HG03097 (cell line): Measurements from ENCODE around the gene SETD5.

ENCODE experiments used
- ATAC-seq: cut with Tn5 transposase; IDR thresholded peaks from one replicate; pipeline ENCODE4 v1.9.1; 2021; ENCODE audit not compliant: unreplicated experiment, low FRiP score

Gene SETD5

GRCh38 chr3:9397332-9397905 lies at the start of gene SETD5:
Gene SETD5 (plus strand): TSS chr3:9397615. CDS start chr3:9428939, 31,324 bp downstream.
- peak; percentile 54 for ATAC-seq

- no peak for ATAC-seq
Observed at GRCh38 chr3:9347887-9348286, 49.5 kb upstream of the SETD5 start.

- ATAC-seq, result no peak
Observed at GRCh38 chr3:9349321-9350117, 47.9 kb upstream of the SETD5 start.

- ATAC-seq, result no peak
Observed at GRCh38 chr3:9351709-9352126, 45.7 kb upstream of the SETD5 start.

- no peak for ATAC-seq
Observed at GRCh38 chr3:9352917-9353752, 44.3 kb upstream of the SETD5 start.

GRCh38 chr3:9361691-9362388 lies 35.6 kb upstream of the SETD5 start:
- ATAC-seq, result no peak

DNA sequence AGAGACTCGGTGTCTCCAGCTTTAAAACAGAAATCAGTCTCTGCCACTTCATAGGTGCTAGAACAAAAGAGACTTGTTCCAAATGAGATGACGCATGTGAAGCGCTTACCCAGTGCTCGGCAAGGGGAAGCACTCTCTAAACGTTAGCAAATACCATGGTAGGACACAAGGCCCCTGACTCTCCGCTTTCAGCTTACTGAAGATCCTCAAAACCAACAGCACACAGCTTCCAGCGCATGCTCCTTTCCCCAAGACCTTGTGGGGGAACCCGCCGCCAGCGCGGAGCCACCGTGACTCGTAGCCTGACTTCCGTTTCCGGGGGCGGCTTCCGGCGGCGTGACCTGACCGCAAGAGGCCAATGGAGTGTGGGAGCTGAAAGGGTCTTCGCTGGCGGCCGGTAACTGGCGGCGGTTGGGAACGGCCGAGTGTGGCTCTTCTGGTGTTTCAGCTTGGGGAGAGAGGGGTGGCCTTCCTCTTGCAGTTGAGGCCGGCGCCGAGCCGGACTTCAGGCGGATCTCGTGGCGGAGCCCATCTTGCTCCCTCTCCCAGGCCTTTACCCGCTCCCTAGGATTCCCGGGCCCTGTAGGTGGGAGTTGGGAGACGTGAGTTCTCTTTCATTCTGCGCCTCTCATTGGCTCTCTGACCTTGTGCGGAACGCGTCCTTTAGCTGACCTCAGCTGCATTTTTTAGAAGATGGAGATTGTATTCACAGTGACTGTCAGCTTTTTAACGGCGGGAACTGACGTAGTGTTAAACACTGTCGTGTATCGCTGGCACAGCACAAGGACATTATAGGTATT lies 34.5 kb upstream of the SETD5 start, which contains the start of gene THUMPD3:
Gene THUMPD3, plus strand, starts transcription at position 324 of the 800 bp plus-strand sequence. CDS start 2,015 bp downstream, outside the sequence.
- ATAC-seq, result peak; percentile 90

GRCh38 chr3:9369508-9369907 lies 27.9 kb upstream of the SETD5 start:
- no peak for ATAC-seq

- no peak for ATAC-seq
Observed at GRCh38 chr3:9373465-9373864, 23.9 kb upstream of the SETD5 start.

DNA sequence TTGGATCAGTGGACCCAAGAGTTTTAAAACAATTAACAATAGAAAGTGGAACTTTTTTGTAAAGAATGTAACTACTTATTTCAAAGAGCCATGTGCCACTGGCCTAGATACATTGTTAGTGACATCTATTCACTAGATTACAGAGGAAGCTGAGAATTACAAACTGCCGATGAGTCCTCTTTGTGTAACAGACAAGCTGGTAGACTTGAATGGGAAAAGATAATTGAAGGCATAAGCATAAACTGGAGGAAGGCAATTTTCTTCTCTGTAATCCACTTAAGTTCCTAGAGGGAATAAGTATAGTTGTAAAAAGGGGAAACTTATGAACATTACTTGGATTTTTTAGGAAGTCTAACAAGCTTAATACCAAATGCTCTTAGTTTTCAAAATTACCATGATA lies 19.4 kb upstream of the SETD5 start:
- ATAC-seq, result no peak

GRCh38 chr3:9379327-9379726 lies 18.1 kb upstream of the SETD5 start:
- no peak for ATAC-seq

- ATAC-seq, result no peak
Observed at GRCh38 chr3:9380014-9380413, 17.4 kb upstream of the SETD5 start.

GRCh38 chr3:9384141-9384828 lies 13.1 kb upstream of the SETD5 start:
- no peak for ATAC-seq

DNA sequence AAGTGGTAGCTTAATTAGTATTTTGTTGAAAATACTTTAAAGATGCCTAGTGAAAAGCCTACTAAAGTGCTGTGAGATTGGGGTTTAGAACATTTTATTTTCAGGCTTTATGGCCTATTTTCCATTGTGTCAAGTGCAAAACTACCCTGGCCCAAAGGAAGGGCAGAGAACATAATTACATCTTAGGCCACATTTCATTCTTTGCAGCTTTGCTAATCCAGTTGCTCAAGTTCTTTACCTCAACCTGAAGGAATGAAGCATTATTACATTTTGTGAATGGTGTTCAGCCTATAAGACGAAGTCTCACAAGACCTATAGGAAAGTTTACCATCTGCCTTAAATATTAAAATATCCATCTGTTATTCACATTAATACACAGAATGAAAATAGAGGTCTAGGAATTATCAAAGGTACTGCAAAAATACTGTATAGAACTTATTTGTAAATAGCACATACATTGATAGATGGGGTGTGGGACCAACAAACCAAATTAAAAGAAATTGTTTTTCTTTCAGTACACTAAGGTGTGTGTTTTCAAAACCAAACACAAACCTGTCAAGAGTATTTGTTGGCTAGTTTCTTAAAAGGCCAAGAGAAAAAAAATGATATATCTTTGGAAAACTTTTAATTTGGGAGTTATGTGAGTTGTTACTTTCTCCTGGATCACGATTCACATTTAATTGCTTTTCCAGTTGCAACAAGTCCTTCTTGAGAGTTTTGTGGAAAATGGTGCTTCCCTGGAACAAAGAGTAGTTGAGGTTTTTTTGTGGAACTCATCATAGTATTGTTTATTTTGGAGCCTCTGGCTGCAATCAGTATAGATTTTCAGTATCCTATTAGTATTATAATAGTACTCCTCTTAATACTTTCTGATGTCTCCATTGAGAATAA lies 12.0 kb upstream of the SETD5 start:
- ATAC-seq, result no peak

DNA sequence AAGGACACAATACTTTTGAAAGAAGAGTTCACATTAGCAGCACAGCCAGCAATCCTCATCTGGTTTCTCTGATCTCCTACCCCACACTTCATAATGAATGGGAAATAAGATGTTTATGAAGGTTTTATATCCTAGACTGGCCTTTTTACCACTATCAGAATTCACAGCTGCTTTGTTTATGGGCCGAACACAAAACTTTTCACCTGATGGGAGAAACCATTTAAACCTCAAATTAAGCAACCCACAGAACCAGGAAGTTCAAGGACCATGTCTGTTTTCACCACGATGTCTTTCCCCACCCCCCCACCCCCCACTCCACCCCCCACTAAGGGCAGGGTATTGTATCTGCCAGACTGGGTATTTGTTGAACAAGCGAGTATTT lies 11.3 kb upstream of the SETD5 start:
- ATAC-seq, result no peak

DNA sequence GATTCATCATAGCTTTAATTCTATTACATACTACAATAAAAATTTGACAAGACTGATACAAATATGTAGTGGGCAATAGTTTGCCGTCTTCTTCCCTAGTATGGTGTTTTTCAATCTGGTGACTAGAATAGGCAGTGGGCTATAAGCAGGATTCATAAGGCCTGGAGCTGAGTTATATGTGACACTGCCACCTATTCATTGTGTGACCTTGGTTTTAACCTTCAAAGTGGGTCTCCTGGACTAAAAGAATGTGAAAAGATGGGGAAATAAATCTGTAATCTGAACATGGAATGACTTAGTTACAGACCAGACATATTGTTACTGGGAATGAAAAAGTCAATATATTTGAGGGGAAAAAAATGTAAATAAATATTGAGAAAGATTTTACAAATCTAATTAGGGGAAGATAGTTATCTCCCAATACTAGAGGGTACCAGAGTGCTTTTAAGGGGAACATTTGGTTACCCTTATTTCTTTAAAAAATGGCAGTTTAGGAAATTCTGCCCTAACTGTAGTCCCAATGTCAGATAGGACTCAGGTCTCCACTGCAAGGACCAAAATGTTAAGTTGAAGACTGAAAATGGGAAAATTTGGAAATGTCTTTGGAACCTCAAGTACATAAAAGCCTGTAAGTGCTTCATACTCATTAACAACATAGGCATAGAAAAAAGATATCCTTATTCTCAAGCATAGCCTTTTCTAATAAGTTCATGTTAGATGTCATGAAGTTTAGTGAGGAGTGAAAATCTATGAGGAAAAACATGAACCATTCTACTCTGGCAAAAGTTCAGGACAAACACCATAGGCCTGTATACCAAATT lies 10.7 kb upstream of the SETD5 start:
- ATAC-seq, result no peak

DNA sequence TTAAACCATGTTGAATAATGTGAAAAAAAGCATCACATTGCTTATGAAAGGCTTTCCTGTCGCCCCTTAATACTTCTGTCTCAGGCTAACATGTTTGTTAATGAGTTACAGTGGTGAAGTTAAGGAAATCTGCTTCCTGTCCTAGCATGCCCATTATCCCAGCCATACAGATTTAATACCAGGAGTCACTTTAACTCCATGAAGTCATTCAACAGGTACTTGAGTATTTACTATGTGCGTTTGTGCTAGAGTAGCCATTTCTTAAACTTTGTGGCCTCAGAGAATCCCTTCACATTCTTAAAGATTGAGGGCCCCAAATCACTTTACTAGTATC lies 10.1 kb upstream of the SETD5 start:
- ATAC-seq, result no peak

DNA sequence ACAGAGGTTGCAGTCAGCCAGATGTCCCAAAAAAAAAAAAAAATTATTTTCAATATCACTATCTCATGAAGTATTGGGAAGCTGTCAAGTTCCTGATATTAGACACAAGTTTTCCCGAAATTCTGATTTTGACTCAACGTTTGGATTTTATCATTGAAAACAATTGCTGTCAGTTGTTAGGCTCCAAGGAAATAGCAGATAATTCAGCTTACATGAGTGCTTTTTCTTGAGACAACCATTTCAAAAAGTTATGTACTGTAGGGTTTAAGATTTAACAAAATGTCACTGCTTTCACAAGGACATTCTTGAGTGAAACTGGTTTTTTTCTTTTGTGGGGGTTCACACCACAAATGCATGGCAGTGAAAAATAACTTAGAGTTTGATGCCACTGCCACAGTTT lies 9.3 kb upstream of the SETD5 start:
- no peak for ATAC-seq
